Kidney epithelial cell (primary cell): ENCODE results near the gene EML1. TPM values are rescaled to one million over a fixed set of nuclear protein-coding genes. Genes with fewer than 3 reads are reported as not detected.

Experiments used
- DNase-seq: peaks from one replicate; pipeline ENCODE4 v3.0.0-alpha.2; 2010; ENCODE audit warnings: low read depth
- H3K27me3 ChIP-seq: 2 replicates; pipeline ENCODE4 v1.6.0; 2011; ENCODE audit warnings: low read length; ENCODE audit not compliant: control insufficient read depth, insufficient read depth
- H3K36me3 ChIP-seq: 2 replicates; pipeline ENCODE4 v1.5.1; 2011; ENCODE audit warnings: low read length; ENCODE audit not compliant: control insufficient read depth, insufficient read depth
- H3K4me3 ChIP-seq: 2 replicates; pipeline ENCODE4 v1.5.1; 2011; ENCODE audit warnings: low read depth, mild to moderate bottlenecking, control low read depth, low read length
- CTCF ChIP-seq: IDR thresholded peaks from 2 replicates; pipeline ENCODE4 v1.5.1; 2011; ENCODE audit warnings: mild to moderate bottlenecking, moderate library complexity, low read length, control low read depth, inconsistent platforms; ENCODE audit not compliant: insufficient read depth, poor library complexity, severe bottlenecking
- total RNA-seq: library from RNA; depleted of rRNA; stranded (reverse); fragments of >200 nt; gene quantifications from 2 replicates; pipeline ENCODE4 v1.2.3, GENCODE V29; 2015

EML1 gene
- total RNA-seq, 1 donor from 2014 or later: 11.6 TPM

- H3K4me3 ChIP-seq: no peak overlapping the region
- H3K27me3 ChIP-seq: no peaks in the 10 kb centered on the region
- H3K36me3 ChIP-seq: no peaks in the 10 kb centered on the region
- no peak for DNase-seq
- no peak for TF ChIP-seq CTCF
Measured at GRCh38 chr14:99991331-99991730, 198.1 kb downstream of the EML1 start.

Other genes with a start within 250 kb of the EML1 start
- 26.8 and 32.4 TPM in 2 replicates for gene CCDC85C, start 189.2 kb upstream of the EML1 start, total RNA-seq
- gene HHIPL1, start 148.3 kb upstream of the EML1 start, total RNA-seq: 1.1 and 4.8 TPM in 2 replicates
- not detected in 2 replicates for gene CYP46A1, start 109.1 kb upstream of the EML1 start, total RNA-seq